HG03039 (cell line): ENCODE data around the gene SYNC.
"Not testable (repeated sequence)": the region's sequence is repeated elsewhere in the genome, so short reads cannot be mapped to it uniquely, and the experiment has no call there.

Source experiments
- ATAC-seq: cut with Tn5 transposase; IDR thresholded peaks from one replicate; pipeline ENCODE4 v1.9.1; 2021; ENCODE audit warnings: mild to moderate bottlenecking, moderate library complexity; ENCODE audit not compliant: unreplicated experiment

Gene SYNC

GRCh38 chr1:32724678-32725614, 22.4 kb upstream of the SYNC start:
- no peak for ATAC-seq

- no peak for ATAC-seq
Observed at GRCh38 chr1:32719681-32720275, 17.2 kb upstream of the SYNC start.

GRCh38 chr1:32718527-32718926, 16.0 kb upstream of the SYNC start:
- no peak for ATAC-seq

GRCh38 chr1:32718036-32718435, 15.5 kb upstream of the SYNC start:
- no peak for ATAC-seq

- ATAC-seq = no peak
Observed at GRCh38 chr1:32717503-32717902, 14.9 kb upstream of the SYNC start.

- ATAC-seq = no peak
Observed at GRCh38 chr1:32716312-32717148, 14.0 kb upstream of the SYNC start.

- no peak for ATAC-seq
Observed at GRCh38 chr1:32715901-32716311, 13.3 kb upstream of the SYNC start.

GRCh38 chr1:32714277-32714676, 11.7 kb upstream of the SYNC start:
- no peak for ATAC-seq

- no peak for ATAC-seq
Observed at GRCh38 chr1:32713081-32713480, 10.5 kb upstream of the SYNC start.

GRCh38 chr1:32711221-32711620, 8.7 kb upstream of the SYNC start:
- ATAC-seq = not testable (repeated sequence)

- ATAC-seq = no peak
Observed at GRCh38 chr1:32709476-32709875, 6.9 kb upstream of the SYNC start.

GRCh38 chr1:32709075-32709474, 6.5 kb upstream of the SYNC start:
- ATAC-seq = no peak

- ATAC-seq = no peak
Observed at GRCh38 chr1:32706491-32706890, 3.9 kb upstream of the SYNC start.

- no peak for ATAC-seq
Observed at GRCh38 chr1:32705516-32705915, 2.9 kb upstream of the SYNC start.

GRCh38 chr1:32703479-32704291, 1.1 kb upstream of the SYNC start:
- no peak for ATAC-seq

GRCh38 chr1:32701951-32702598, 495 bp downstream of the SYNC start:
- ATAC-seq = no peak

- no peak for ATAC-seq
Observed at GRCh38 chr1:32701421-32701911, 1.1 kb downstream of the SYNC start.

- ATAC-seq = not testable (repeated sequence)
Observed at GRCh38 chr1:32696996-32697395, 5.6 kb downstream of the SYNC start.

- ATAC-seq = no peak
Observed at GRCh38 chr1:32696041-32696440, 6.5 kb downstream of the SYNC start.
